GM12878 (cell line): Measurements from ENCODE around the gene HRH3. TPM values are rescaled to one million over a fixed set of nuclear protein-coding genes. Genes with fewer than 3 reads are reported as not detected.

ENCODE experiments used
- ESRRA ChIP-seq: IDR thresholded peaks from 2 replicates; pipeline ENCODE4 v1.6.1; 2012; ENCODE audit warnings: mild to moderate bottlenecking, low read length, improper control_type of control experiment
- HDAC2 ChIP-seq: fragments of 200-600 bp; sonication (generic); IDR thresholded peaks from 2 replicates; pipeline ENCODE4 v1.6.1; 2017
- NFXL1 ChIP-seq: fragments of 450-650 bp; IDR thresholded peaks from 2 replicates; pipeline ENCODE4 v1.6.1; 2017; ENCODE audit warnings: antibody characterized with exemption, mild to moderate bottlenecking, borderline replicate concordance
- polyA plus RNA-seq, 11 experiments: library from polyadenylated mRNA; depleted of rRNA in 4 of 11; unstranded in 6 of 11; stranded (reverse) in 5 of 11; fragments of >200 nt; fragmentation: Nextera tagmentation in 4 of 11; fragmentation: Illumina TruSeq in 1 of 11; extraction: Ambion mirVana in 4 of 11; extraction: Trizol in 1 of 11; gene quantifications; 1 replicate in 1 of 11; 2 replicates in 10 of 11; pipeline versions ENCODE4 v1.2.1 to v1.2.3, GENCODE V29; 2011 to 2016; ENCODE audit warnings: inconsistent platforms in 2 of 11, missing spikeins in 2 of 11, low read depth in 1 of 11
- total RNA-seq, 4 experiments: library from RNA; depleted of rRNA in 3 of 4; stranded (reverse); fragments of >200 nt in 3 of 4; fragmentation: Illumina TruSeq in 1 of 4; extraction: Trizol in 1 of 4; gene quantifications; 2 replicates each; pipeline versions ENCODE4 v1.2.1 to v1.2.3, GENCODE V29; 2013 to 2021
- TF ChIP-seq, protein P1 (sequence below): IDR thresholded peaks from 2 replicates; pipeline ENCODE4 v1.6.1; 2012; ENCODE audit warnings: improper control_type of control experiment, low read depth, low read length; ENCODE audit not compliant: insufficient replicate concordance
- TF ChIP-seq, protein P2 (sequence below): fragments of 450-650 bp; formaldehyde crosslinking; IDR thresholded peaks from 2 replicates; pipeline ENCODE4 v1.5.0; 2022; ENCODE audit warnings: mild to moderate bottlenecking, missing genetic modification characterization

Gene HRH3
- total and polyA plus RNA-seq, 10 of the 15 experiments (the other 5 are each of a cell fraction or from before 2014, with no cell fraction given), result not detected

DNA sequence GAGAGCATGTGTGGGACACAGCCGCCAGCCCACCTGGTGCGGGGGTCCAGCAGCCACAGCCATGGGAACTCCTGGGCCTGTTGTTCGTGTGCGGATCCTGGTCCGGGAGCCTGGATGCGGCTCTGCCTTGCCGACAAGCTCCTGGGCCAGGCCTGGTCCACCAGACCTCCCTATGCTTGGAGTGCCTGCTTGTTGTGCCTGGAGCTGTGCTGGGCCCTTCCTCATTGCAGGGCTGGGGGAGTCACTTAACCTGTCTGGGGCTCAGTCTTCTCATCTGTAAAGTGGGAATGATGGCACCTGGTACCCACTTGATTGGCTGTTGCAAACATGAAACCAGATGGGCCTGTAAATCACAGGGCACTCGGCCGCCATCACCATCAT lies 15.7 kb upstream of the HRH3 start (continued):
- TF ChIP-seq, protein P1, sequence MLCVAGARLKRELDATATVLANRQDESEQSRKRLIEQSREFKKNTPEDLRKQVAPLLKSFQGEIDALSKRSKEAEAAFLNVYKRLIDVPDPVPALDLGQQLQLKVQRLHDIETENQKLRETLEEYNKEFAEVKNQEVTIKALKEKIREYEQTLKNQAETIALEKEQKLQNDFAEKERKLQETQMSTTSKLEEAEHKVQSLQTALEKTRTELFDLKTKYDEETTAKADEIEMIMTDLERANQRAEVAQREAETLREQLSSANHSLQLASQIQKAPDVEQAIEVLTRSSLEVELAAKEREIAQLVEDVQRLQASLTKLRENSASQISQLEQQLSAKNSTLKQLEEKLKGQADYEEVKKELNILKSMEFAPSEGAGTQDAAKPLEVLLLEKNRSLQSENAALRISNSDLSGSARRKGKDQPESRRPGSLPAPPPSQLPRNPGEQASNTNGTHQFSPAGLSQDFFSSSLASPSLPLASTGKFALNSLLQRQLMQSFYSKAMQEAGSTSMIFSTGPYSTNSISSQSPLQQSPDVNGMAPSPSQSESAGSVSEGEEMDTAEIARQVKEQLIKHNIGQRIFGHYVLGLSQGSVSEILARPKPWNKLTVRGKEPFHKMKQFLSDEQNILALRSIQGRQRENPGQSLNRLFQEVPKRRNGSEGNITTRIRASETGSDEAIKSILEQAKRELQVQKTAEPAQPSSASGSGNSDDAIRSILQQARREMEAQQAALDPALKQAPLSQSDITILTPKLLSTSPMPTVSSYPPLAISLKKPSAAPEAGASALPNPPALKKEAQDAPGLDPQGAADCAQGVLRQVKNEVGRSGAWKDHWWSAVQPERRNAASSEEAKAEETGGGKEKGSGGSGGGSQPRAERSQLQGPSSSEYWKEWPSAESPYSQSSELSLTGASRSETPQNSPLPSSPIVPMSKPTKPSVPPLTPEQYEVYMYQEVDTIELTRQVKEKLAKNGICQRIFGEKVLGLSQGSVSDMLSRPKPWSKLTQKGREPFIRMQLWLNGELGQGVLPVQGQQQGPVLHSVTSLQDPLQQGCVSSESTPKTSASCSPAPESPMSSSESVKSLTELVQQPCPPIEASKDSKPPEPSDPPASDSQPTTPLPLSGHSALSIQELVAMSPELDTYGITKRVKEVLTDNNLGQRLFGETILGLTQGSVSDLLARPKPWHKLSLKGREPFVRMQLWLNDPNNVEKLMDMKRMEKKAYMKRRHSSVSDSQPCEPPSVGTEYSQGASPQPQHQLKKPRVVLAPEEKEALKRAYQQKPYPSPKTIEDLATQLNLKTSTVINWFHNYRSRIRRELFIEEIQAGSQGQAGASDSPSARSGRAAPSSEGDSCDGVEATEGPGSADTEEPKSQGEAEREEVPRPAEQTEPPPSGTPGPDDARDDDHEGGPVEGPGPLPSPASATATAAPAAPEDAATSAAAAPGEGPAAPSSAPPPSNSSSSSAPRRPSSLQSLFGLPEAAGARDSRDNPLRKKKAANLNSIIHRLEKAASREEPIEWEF, result no peak
- TF ChIP-seq HDAC2, result no peak
- no peak for TF ChIP-seq NFXL1
- TF ChIP-seq ESRRA, result no peak
- TF ChIP-seq, protein P2, sequence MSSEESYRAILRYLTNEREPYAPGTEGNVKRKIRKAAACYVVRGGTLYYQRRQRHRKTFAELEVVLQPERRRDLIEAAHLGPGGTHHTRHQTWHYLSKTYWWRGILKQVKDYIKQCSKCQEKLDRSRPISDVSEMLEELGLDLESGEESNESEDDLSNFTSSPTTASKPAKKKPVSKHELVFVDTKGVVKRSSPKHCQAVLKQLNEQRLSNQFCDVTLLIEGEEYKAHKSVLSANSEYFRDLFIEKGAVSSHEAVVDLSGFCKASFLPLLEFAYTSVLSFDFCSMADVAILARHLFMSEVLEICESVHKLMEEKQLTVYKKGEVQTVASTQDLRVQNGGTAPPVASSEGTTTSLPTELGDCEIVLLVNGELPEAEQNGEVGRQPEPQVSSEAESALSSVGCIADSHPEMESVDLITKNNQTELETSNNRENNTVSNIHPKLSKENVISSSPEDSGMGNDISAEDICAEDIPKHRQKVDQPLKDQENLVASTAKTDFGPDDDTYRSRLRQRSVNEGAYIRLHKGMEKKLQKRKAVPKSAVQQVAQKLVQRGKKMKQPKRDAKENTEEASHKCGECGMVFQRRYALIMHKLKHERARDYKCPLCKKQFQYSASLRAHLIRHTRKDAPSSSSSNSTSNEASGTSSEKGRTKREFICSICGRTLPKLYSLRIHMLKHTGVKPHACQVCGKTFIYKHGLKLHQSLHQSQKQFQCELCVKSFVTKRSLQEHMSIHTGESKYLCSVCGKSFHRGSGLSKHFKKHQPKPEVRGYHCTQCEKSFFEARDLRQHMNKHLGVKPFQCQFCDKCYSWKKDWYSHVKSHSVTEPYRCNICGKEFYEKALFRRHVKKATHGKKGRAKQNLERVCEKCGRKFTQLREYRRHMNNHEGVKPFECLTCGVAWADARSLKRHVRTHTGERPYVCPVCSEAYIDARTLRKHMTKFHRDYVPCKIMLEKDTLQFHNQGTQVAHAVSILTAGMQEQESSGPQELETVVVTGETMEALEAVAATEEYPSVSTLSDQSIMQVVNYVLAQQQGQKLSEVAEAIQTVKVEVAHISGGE, result no peak
